ENCODE results near the gene SMIM23.

SMIM23 gene
- long read RNA-seq = 0 reads

- TF ChIP-seq POLR2AphosphoS5 (IDR thresholded peaks at IDR 0.05; ENCODE audit: low read depth) (no peak), CTCF (IDR thresholded peaks at IDR 0.05; ENCODE audit: insufficient read depth, low read length) (no peak), REST (IDR thresholded peaks at IDR 0.05; ENCODE audit: insufficient replicate concordance, low read depth) (no peak), GABPA (IDR thresholded peaks at IDR 0.05; ENCODE audit: low read depth) (no peak), SPI1 (IDR thresholded peaks at IDR 0.05; ENCODE audit: borderline replicate concordance, low read depth) (no peak)
- Histone ChIP-seq H3K4me3 (replicated peaks; ENCODE audit: insufficient read depth, low read length) (no peak within 1 kb of the TSS), H3K27me3 (ENCODE audit: insufficient read depth, poor library complexity, severe bottlenecking) (peaks cover 5% of the 10 kb centered on the region), H3K27ac (replicated peaks) (no peak within 1 kb of the TSS)
- no peak for DNase-seq (ENCODE audit: low read depth in 1 of 2, low spot score in 1 of 2)
Observed at GRCh38 chr5:171785517-171785916, at the start of gene SMIM23. TSS of gene SMIM23 (plus strand) at chr5:171785817. CDS start at chr5:171785872, 55 bp downstream.

DNA sequence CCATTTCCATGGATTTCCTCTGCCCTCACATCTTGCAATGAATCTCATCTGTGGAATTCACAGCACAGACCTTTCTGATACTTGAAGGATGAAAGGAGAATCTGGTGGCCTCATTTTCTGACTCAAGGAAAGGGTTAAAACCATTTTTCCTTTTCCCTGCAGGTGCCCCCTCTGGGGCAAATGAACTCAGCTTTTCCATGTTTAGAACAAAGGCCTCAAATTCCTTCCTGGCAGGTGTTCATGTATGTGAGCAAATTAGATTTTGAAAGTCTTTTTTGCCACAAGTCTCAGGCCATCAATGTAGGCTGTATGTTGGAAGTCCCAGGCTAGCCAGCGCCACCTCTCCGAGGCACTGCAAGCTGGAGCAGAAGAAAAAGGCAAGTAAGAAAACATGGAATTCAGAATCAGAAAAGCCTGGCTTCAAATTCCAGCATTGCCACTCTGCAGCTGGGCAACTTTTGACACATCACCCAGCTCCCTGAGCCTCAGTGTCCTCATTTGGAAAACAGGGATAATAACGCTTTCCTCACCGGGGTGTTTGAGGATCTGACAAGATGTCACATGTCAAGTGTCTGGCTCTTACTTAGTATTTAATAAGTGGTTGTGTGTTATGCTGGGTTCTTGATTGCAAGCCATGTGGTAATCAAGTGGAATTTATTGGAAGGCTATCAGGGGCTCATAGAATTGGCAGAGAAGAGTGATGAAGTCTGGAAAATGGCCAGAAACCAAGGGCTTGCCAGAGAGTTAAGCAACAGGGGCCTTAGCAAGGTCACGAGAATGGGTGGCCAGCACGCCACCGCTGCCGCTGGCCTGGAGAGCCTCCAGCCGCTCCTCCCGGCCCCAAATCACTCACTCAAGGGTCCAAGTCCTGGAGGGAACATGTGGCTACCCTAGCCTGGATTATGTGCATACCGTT is 48.4 kb upstream of the SMIM23 start:
- TF ChIP-seq GABPA (IDR thresholded peaks at IDR 0.05; ENCODE audit: low read depth) (no peak), SPI1 (IDR thresholded peaks at IDR 0.05; ENCODE audit: borderline replicate concordance, low read depth) (no peak), REST (IDR thresholded peaks at IDR 0.05; ENCODE audit: insufficient replicate concordance, low read depth) (no peak), CTCF (IDR thresholded peaks at IDR 0.05; ENCODE audit: insufficient read depth, low read length) (no peak), POLR2AphosphoS5 (IDR thresholded peaks at IDR 0.05; ENCODE audit: low read depth) (no peak)
- no peaks in the 10 kb centered on the region for H3K27me3 ChIP-seq (ENCODE audit: insufficient read depth, poor library complexity, severe bottlenecking)
- H3K4me3 ChIP-seq (replicated peaks; ENCODE audit: insufficient read depth, low read length) = no peak overlapping the region
- H3K27ac ChIP-seq (replicated peaks) = no peak overlapping the region
- DNase-seq (ENCODE audit: low read depth in 1 of 2, low spot score in 1 of 2) = no peak

DNA sequence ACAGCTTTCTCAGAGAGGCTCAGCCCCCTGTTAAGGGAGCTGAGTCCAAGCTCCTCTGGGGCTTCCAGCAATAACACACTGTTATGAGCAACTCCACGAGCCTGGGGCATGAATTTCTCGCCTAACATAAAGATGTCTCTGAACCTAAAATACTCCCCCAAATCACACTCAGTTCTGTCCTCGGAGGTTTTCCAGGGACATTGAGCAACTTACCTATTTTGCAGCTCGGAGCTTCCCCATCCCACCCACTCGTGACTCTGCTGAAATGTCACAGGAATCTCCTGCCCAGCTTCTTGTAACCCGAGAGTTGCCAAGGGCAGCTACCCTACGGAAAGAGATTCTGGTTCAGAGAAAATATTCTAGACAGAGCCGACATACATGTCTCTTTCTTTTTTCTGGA is 47.1 kb upstream of the SMIM23 start:
- TF ChIP-seq SPI1 (IDR thresholded peaks at IDR 0.05; ENCODE audit: borderline replicate concordance, low read depth) = no peak
- no peak for TF ChIP-seq POLR2AphosphoS5 (IDR thresholded peaks at IDR 0.05; ENCODE audit: low read depth)
- no peak for TF ChIP-seq GABPA (IDR thresholded peaks at IDR 0.05; ENCODE audit: low read depth)
- no peak for TF ChIP-seq CTCF (IDR thresholded peaks at IDR 0.05; ENCODE audit: insufficient read depth, low read length)
- no peak for TF ChIP-seq REST (IDR thresholded peaks at IDR 0.05; ENCODE audit: insufficient replicate concordance, low read depth)
- H3K27ac ChIP-seq (replicated peaks) = no peak overlapping the region
- no peak overlapping the region for H3K4me3 ChIP-seq (replicated peaks; ENCODE audit: insufficient read depth, low read length)
- no peaks in the 10 kb centered on the region for H3K27me3 ChIP-seq (ENCODE audit: insufficient read depth, poor library complexity, severe bottlenecking)
- DNase-seq (ENCODE audit: low read depth in 1 of 2, low spot score in 1 of 2) = no peak

Data from HL-60 (cell line).